ENCODE results near the gene RUNX1.

RUNX1 gene

DNA sequence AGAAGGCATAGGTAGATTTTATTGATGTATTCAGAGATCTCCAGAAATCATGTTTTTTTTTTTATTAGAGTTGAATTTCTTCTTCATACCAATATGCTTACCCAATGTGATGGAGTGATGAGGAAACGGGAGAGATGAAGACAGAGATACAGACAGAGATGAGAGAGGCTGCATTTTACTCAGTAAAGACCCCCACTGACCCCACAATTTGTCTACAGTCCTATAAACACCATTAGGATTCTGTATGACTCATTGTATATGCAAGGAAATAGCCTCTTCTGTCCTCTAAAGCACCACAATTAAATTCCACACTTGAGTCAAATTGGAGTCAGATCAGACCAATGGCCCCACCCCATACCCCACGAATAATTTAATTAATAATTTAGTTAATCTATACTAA is 44.0 kb downstream of the RUNX1 start:
- TF ChIP-seq, protein P1, sequence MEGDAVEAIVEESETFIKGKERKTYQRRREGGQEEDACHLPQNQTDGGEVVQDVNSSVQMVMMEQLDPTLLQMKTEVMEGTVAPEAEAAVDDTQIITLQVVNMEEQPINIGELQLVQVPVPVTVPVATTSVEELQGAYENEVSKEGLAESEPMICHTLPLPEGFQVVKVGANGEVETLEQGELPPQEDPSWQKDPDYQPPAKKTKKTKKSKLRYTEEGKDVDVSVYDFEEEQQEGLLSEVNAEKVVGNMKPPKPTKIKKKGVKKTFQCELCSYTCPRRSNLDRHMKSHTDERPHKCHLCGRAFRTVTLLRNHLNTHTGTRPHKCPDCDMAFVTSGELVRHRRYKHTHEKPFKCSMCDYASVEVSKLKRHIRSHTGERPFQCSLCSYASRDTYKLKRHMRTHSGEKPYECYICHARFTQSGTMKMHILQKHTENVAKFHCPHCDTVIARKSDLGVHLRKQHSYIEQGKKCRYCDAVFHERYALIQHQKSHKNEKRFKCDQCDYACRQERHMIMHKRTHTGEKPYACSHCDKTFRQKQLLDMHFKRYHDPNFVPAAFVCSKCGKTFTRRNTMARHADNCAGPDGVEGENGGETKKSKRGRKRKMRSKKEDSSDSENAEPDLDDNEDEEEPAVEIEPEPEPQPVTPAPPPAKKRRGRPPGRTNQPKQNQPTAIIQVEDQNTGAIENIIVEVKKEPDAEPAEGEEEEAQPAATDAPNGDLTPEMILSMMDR (IDR thresholded peaks at IDR 0.05): no peak

DNA sequence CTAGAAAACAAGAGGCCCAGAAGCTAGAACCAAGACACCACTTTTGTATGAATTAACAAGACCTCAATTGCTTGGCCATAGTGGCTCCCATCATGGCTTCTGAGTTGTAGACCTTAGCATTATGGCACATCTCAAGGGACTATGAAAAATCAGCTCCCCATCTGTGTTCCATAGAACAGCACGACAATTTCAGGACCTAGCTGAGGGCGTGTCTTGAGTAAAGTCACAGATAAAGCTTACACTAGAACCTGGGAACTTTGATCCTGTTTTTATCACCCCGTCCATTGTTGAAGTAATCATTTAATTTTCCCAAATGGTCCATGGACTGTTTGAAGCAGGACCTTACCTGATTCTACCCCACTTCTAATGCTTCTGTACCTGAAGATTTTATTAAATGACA is 44.8 kb downstream of the RUNX1 start:
- TF ChIP-seq, protein P1 (IDR thresholded peaks at IDR 0.05): no peak

DNA sequence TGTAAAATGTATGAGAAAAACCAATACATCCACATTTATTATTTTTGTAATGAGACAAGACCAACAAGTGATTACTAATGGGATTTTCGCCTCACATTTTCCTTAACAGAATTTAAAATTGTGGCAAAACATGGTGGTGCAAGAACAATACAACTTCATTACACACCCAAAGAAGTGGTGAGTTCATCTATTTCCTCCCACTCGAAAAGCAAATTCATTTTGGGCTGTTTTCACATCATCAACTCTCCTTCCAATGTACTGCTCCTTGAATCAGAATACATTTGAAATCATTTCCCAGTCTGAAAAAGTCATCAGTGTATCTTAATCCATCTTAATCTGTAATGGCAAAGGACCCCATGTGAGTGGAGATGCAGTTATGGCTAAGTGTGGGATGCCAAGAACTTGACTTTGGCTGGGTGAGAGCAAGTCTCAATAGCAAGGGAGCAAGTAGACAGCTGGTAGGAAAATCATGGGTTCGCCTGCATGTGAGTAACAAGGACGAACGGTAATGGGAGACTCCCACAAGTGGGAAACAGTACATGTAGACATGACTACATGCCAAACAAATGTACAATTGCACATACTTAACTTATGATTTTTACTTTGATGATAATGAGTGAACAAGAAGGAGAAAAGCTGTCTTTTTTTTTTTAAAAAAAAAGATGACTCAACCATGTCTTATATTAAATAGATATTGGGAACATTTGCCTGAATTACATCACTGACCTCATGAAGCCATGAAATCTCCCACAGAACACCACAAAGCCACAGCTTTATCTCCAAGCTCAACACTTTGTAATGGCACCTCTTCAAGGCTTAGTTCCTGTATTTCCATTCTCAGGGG is 46.0 kb downstream of the RUNX1 start:
- TF ChIP-seq, protein P1 (IDR thresholded peaks at IDR 0.05): no peak

DNA sequence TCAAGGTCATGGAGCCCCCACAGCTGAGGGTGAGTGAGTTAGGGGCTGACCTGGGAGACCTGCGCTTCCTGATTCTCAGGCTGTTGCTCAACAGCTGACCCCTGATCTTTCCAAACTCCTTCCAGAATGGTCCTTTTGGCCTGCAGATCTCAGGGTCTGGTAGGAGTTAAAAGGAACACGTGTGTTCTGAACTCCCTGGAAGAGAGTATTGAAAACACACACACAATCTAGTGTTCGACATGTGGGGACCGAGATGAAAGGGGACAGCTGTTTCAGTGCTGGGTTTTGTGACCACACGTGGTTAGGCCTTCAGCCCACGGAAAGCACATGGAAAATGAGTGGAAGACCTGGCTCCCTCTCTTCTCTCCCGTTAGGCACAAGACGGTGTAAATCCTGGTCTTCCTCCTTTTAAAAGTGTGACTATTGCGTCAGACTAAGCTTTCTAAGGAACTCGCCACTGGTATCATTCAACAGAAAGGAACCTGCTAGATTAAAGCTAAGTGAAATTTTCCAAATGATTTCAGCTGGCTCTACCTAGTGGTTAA is 49.6 kb downstream of the RUNX1 start:
- TF ChIP-seq, protein P1 (IDR thresholded peaks at IDR 0.05): no peak

DNA sequence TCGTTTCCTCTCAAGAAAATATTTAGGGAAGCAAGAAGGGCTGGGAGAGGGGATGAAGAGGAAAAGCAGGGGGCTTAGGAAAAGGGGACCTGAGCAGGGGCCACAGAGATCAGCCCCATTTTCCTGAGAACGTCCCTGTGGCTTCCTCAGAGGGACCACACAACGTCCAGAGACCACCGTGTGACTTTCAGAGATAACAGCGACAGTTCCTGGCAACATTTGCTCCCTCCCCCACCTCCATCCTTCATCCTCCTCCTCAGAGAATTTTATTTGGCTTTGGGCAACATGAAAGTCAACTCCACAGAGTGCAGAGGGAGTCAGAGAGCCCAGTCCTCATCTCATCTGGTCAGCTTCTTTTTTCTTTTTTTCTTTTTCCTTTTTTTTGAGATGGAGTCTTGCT is 50.9 kb downstream of the RUNX1 start:
- TF ChIP-seq, protein P1 (IDR thresholded peaks at IDR 0.05): no peak

DNA sequence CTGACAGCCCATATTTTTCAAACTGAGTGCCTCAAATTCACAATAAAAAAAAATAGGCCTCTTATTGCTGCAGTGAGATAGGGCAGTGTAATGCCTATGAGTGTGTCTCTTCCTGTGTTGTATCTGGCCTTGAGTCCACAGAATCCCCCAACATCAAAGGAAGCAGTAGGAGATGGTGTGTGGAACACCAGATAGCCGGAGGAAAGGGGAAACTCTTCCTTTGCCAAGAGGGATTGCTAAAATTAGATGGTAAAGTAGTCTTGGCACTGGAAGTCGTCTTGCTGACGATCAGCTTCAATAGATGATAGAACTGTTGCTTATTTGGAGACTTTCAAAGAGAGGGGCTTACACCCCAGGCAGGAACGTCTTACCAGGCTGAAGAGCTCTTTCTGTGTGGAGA is 51.8 kb downstream of the RUNX1 start:
- TF ChIP-seq, protein P1 (IDR thresholded peaks at IDR 0.05): no peak

DNA sequence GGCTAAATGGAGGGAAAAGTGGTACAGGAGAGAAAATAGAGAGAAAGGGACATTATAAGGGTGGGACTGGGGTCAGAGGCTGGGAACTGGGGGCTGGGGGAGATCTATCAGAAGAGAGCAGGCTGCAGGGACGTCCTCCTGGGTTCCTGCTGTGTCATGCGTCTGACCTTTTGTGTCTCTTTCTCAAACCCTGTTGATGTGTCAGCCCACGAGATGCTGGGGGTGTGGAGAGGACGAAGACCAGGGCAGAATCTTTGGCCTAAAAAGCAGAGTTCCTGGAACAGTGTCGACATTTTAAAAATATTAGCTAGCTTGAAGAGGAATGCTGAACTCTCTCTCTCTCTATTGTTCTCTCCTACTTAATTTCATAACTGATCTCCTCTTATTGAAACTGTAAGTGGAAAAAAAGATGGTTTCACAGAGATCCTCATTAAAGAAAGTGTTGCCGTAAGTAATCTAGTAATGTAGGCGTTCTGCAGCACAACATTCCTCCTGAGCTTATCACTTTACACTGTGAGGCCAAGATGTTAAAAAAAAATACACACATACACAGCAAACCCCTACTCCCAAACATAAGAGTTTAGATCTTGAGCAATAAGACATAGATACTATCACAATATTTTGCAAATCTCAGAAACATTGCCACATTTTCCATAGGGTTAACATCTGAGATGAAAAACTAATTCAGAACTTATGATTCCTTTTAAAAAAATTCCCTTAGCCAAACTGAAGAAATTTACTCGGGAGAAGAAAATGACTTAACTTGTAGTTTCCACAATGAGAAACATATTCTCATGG is 52.6 kb downstream of the RUNX1 start:
- TF ChIP-seq, protein P1 (IDR thresholded peaks at IDR 0.05): no peak

Measured in LNCAP (cell line).